ENCODE data around the gene BHMT2. TPM values are rescaled to one million over a fixed set of nuclear protein-coding genes. Genes with fewer than 3 reads are reported as not detected.

The BHMT2 gene
- total RNA-seq, 1 experiment from 2014 or later: 0.20 TPM

DNA sequence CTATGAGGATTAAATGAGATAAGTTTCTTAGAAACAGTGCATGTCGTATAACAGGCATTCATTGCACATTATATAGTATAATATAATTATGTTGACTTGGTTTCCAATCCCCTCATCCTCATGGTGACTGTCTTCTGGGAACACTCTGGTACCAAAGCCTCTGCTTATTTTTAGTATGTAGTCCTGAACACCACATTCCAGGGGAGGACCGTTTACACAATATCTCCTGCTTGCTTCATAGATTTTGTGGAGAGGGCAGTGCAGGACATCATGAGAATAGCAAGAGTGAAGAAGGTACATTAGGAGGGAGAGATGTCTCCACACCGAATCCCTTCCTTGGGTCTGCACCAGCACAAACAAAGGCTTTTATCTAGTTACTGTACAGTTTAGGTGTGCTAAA lies 21.5 kb downstream of the BHMT2 start:
- Histone ChIP-seq H3K9me3 (ENCODE audit: control insufficient read depth in 1 of 2, insufficient read depth in 1 of 2, low read depth in 1 of 2, low read length in 2 of 2) (no peaks in the 10 kb centered on the region), H3K79me2 (ENCODE audit: insufficient read depth, low read length) (no peaks in the 10 kb centered on the region), H3K27ac (ENCODE audit: low read depth, low read length) (no peak overlapping the region), H3K4me2 (ENCODE audit: low read length) (no peak overlapping the region), H3K9ac (ENCODE audit: low read length) (no peak overlapping the region), H3K36me3 (ENCODE audit: control insufficient read depth in 1 of 2, insufficient read depth in 2 of 2, low read length in 2 of 2) (no peaks in the 10 kb centered on the region), H3K4me1 (ENCODE audit: control insufficient read depth in 1 of 2, insufficient read depth in 2 of 2, low read length in 2 of 2) (no peaks in the 10 kb centered on the region), H3K9me2 (ENCODE audit: insufficient read depth) (no peaks in the 10 kb centered on the region), H4K20me1 (ENCODE audit: insufficient read depth) (no peaks in the 10 kb centered on the region), H3K27me3 (ENCODE audit: insufficient read depth, low read length) (no peaks in the 10 kb centered on the region), H2AFZ (ENCODE audit: low read depth, low read length, poor library complexity, severe bottlenecking) (no peak overlapping the region), H3K4me3 (replicated peaks in 1 of 2; ENCODE audit: low read depth in 1 of 2, low read length in 2 of 2) (no peak overlapping the region)
- CTCF ChIA-PET: no interaction called here
- no peak for ATAC-seq
- no TSS peak for BruUV-seq (replicated peaks)
- RAD21 ChIA-PET (ENCODE audit: low non-redundant PET in 1 of 2, low total read pairs in 2 of 2, uncharacterized antibody in 2 of 2, unreplicated experiment in 2 of 2): no interaction called here
- no peak for DNase-seq (ENCODE audit: low read depth, low spot score)
- POLR2A ChIA-PET: no interaction called here
- intact Hi-C loops (cut with micrococcal nuclease): no loop called here
- TF ChIP-seq MAX (IDR thresholded peaks at IDR 0.05) (no peak), POLR2A (IDR thresholded peaks at IDR 0.05; ENCODE audit: borderline replicate concordance, extremely low read depth, insufficient read depth, insufficient read length) (no peak), ZFX (IDR thresholded peaks at IDR 0.05) (no peak), CEBPB (IDR thresholded peaks at IDR 0.05; ENCODE audit: low read depth) (no peak), YY1 (IDR thresholded peaks at IDR 0.05; ENCODE audit: extremely low read depth, insufficient replicate concordance, low read depth, low read length) (no peak), EGR1 (IDR thresholded peaks at IDR 0.05; ENCODE audit: low read depth) (no peak), ELF1 (IDR thresholded peaks at IDR 0.05; ENCODE audit: borderline replicate concordance, low read depth) (no peak), POLR2AphosphoS5 (IDR thresholded peaks at IDR 0.05; ENCODE audit: low read depth, low read length) (no peak), FOSL1 (IDR thresholded peaks at IDR 0.05; ENCODE audit: low read depth) (no peak), SRF (IDR thresholded peaks at IDR 0.05; ENCODE audit: low read depth) (no peak), CBX3 (IDR thresholded peaks at IDR 0.05; ENCODE audit: low read depth) (no peak), SIN3A (IDR thresholded peaks at IDR 0.05; ENCODE audit: low read depth) (no peak), SP1 (IDR thresholded peaks at IDR 0.05; ENCODE audit: low read depth) (no peak), TCF7L2 (IDR thresholded peaks at IDR 0.05; ENCODE audit: borderline replicate concordance, extremely low read depth, insufficient read depth, insufficient read length) (no peak), EZH2phosphoT487 (IDR thresholded peaks at IDR 0.05; ENCODE audit: borderline replicate concordance) (no peak), JUND (IDR thresholded peaks at IDR 0.05) (no peak), ZNF274 (IDR thresholded peaks at IDR 0.05; ENCODE audit: low read depth, low read length) (no peak)
- TF ChIP-seq, protein P1, sequence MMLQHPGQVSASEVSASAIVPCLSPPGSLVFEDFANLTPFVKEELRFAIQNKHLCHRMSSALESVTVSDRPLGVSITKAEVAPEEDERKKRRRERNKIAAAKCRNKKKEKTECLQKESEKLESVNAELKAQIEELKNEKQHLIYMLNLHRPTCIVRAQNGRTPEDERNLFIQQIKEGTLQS (IDR thresholded peaks at IDR 0.05): no peak
- TF ChIP-seq, protein P2, sequence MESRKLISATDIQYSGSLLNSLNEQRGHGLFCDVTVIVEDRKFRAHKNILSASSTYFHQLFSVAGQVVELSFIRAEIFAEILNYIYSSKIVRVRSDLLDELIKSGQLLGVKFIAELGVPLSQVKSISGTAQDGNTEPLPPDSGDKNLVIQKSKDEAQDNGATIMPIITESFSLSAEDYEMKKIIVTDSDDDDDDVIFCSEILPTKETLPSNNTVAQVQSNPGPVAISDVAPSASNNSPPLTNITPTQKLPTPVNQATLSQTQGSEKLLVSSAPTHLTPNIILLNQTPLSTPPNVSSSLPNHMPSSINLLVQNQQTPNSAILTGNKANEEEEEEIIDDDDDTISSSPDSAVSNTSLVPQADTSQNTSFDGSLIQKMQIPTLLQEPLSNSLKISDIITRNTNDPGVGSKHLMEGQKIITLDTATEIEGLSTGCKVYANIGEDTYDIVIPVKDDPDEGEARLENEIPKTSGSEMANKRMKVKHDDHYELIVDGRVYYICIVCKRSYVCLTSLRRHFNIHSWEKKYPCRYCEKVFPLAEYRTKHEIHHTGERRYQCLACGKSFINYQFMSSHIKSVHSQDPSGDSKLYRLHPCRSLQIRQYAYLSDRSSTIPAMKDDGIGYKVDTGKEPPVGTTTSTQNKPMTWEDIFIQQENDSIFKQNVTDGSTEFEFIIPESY (IDR thresholded peaks at IDR 0.05; ENCODE audit: extremely low read depth, insufficient replicate concordance, low read length): no peak
